ENCODE data around the gene KLRC4. TPM values are rescaled to one million over a fixed set of nuclear protein-coding genes. Genes with fewer than 3 reads are reported as not detected.

Gene KLRC4, protein sequence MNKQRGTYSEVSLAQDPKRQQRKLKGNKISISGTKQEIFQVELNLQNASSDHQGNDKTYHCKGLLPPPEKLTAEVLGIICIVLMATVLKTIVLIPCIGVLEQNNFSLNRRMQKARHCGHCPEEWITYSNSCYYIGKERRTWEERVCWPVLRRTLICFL
- not detected for total RNA-seq

DNA sequence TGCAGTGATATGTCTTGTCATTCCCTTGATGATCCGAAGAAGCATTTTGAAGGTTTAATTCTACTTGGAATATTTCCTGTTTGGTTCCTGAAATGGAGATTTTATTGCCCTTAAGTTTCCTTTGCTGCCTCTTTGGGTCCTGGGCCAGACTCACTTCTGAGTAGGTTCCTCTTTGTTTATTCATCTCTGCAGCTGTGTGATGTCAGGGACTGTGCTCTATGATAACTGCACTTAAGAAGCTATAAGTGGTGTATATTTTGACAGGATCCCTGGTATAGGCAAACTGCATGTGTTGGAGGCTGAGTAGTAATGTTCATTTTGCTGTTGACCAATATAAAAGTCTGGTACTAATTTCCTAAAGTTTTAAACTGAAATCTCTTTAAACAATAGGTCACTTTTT lies at the start of gene KLRC4:
Gene KLRC4, minus strand, starts transcription at position 366 of the 400 bp plus-strand sequence. Its CDS starts 182 bp downstream, at position 184.

DNA sequence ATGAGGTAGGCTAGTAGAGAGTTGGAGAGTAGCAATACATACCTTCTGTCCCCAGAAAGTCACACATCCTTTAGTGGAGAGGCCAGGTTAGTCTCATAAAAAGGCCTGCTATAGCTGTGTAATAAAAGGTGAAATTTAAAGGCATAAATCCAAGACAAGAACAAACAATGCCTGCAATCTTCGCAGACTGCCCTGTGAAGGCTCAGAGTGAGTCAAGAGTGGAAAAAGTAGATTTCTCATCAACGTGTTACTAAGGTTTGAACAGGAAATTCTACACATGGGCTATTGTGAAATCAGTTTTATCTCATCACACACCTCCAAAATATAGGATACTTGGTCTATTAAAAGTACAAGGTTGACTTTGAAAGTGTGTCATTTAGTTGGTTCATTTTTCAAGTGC lies 43.6 kb upstream of the KLRC4 start, which contains the start of gene KLRC1:
Gene KLRC1, minus strand, starts transcription at position 222 of the 400 bp plus-strand sequence. CDS start 2,221 bp downstream, outside the sequence.

DNA sequence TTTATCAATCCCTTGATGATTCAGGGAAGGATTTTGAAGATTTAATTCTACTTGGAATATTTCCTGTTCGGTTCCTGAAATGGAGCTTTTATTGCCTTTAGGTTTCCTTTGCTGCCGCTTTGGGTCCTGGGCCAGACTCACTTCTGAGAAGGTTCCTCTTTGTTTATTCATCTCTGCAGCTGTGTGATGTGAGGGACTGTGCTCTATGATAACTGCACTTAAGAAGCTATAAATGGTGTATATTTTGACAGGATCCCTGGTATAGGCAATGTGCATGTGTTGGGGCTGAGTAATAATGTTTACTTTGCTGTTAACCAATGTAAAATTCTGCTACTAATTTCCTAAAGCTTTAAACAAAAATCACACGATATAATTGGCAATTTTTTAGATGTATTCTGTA lies 26.3 kb upstream of the KLRC4 start, which contains the start of gene KLRC2:
Gene KLRC2, minus strand, starts transcription at position 195 of the 400 bp plus-strand sequence. Its CDS starts 24 bp downstream, at position 171.

DNA sequence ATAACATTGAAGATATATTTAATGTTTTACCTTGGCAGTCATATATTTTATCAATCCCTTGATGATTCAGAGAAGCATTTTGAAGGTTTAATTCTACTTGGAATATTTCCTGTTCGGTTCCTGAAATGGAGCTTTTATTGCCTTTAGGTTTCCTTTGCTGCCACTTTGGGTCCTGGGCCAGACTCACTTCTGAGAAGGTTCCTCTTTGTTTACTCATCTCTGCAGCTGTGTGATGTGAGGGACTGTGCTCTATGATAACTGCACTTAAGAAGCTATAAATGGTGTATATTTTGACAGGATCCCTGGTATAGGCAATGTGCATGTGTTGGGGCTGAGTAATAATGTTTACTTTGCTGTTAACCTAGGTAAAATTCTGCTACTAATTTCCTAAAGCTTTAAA lies 10.8 kb upstream of the KLRC4 start, which contains the start of gene KLRC3:
Gene KLRC3, minus strand, starts transcription at position 262 of the 400 bp plus-strand sequence. Its CDS starts 45 bp downstream, at position 217.

DNA sequence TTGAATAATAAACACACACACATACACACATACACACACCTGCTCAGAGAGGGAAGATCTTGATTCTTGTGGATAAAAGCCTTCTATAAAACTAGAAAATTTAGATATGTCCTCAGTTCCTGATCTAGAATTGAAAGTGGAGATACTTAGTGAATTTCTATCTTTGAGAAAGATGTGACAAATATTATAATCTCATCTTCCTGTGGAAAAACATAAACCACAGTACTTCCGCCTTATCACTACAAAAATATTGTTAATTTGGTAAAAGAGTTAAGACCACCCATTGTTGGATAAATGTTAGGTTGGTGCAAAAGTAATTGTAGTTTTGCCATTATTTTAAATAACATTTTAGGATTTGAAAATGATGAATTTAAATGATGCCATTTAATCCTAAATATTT lies 19.7 kb downstream of the KLRC4 start, which contains the start of gene KLRK1:
Gene KLRK1, minus strand, starts transcription at position 138 of the 400 bp plus-strand sequence. CDS start 1,231 bp downstream, outside the sequence.

Other genes with a start within 250 kb of the KLRC4 start
- gene OLR1, start 237.6 kb downstream of the KLRC4 start, total RNA-seq = 3.0 TPM
- gene TMEM52B, start 230.7 kb downstream of the KLRC4 start, total RNA-seq = 127 TPM
- 93.0 TPM for gene GABARAPL1, start 196.9 kb downstream of the KLRC4 start, total RNA-seq
- gene KLRD1, start 101.9 kb downstream of the KLRC4 start, total RNA-seq = 0.47 TPM
- gene KLRK1, start 19.7 kb downstream of the KLRC4 start, total RNA-seq = 0.41 TPM
- not detected for gene KLRC3, start 10.8 kb upstream of the KLRC4 start, total RNA-seq
- not detected for gene KLRC2, start 26.3 kb upstream of the KLRC4 start, total RNA-seq
- gene KLRC1, start 43.6 kb upstream of the KLRC4 start, total RNA-seq = 0.41 TPM
- 0.47 TPM for gene EIF2S3B, start 96.1 kb upstream of the KLRC4 start, total RNA-seq
- gene MAGOHB, start 203.9 kb upstream of the KLRC4 start, total RNA-seq = 22.4 TPM